Measurements from ENCODE around the gene DPH1. TPM values are rescaled to one million over a fixed set of nuclear protein-coding genes. Genes with fewer than 3 reads are reported as not detected.

The DPH1 gene
- total RNA-seq, 1 donor from 2014 or later, result 14.7 TPM

- peak; percentile 55 for FAIRE-seq
- Histone ChIP-seq H3K27me3 (ENCODE audit: control insufficient read depth, insufficient read depth, low read length) (no peaks in the 10 kb centered on the region), H3K4me3 (ENCODE audit: low read depth, low read length) (no peak overlapping the region), H3K36me3 (ENCODE audit: control insufficient read depth, insufficient read depth, low read length) (peaks cover 23% of the 10 kb centered on the region)
- TF ChIP-seq CTCF (IDR thresholded peaks at IDR 0.05; ENCODE audit: insufficient read depth, low read length, severe bottlenecking), result no peak
- DNase-seq (ENCODE audit: low read depth), result no peak
These were observed 33.6 kb downstream of the DPH1 start for GRCh38 chr17:2063261-2064146.

GRCh38 chr17:2064147-2064489, 34.2 kb downstream of the DPH1 start:
- Histone ChIP-seq H3K36me3 (ENCODE audit: control insufficient read depth, insufficient read depth, low read length) (peaks cover 23% of the 10 kb centered on the region), H3K27me3 (ENCODE audit: control insufficient read depth, insufficient read depth, low read length) (no peaks in the 10 kb centered on the region), H3K4me3 (ENCODE audit: low read depth, low read length) (no peak overlapping the region)
- FAIRE-seq (no peak), DNase-seq (ENCODE audit: low read depth) (no peak)
- no peak for TF ChIP-seq CTCF (IDR thresholded peaks at IDR 0.05; ENCODE audit: insufficient read depth, low read length, severe bottlenecking)

- DNase-seq (ENCODE audit: low read depth) (no peak), FAIRE-seq (no peak)
- Histone ChIP-seq H3K36me3 (ENCODE audit: control insufficient read depth, insufficient read depth, low read length) (peaks cover 23% of the 10 kb centered on the region), H3K27me3 (ENCODE audit: control insufficient read depth, insufficient read depth, low read length) (no peaks in the 10 kb centered on the region), H3K4me3 (ENCODE audit: low read depth, low read length) (no peak overlapping the region)
- TF ChIP-seq CTCF (IDR thresholded peaks at IDR 0.05; ENCODE audit: insufficient read depth, low read length, severe bottlenecking), result no peak
These were observed 34.6 kb downstream of the DPH1 start for GRCh38 chr17:2064520-2064971.

- Histone ChIP-seq H3K27me3 (ENCODE audit: control insufficient read depth, insufficient read depth, low read length) (no peaks in the 10 kb centered on the region), H3K4me3 (ENCODE audit: low read depth, low read length) (no peak overlapping the region), H3K36me3 (ENCODE audit: control insufficient read depth, insufficient read depth, low read length) (peaks cover 24% of the 10 kb centered on the region)
- peak; percentile 42 for DNase-seq (ENCODE audit: low read depth)
- no peak for FAIRE-seq
- TF ChIP-seq CTCF (IDR thresholded peaks at IDR 0.05; ENCODE audit: insufficient read depth, low read length, severe bottlenecking), result peak; percentile 55
These were observed 35.2 kb downstream of the DPH1 start for GRCh38 chr17:2064980-2065785.

GRCh38 chr17:2065949-2066400, 36.0 kb downstream of the DPH1 start:
- Histone ChIP-seq H3K27me3 (ENCODE audit: control insufficient read depth, insufficient read depth, low read length) (no peaks in the 10 kb centered on the region), H3K36me3 (ENCODE audit: control insufficient read depth, insufficient read depth, low read length) (peaks cover 23% of the 10 kb centered on the region), H3K4me3 (ENCODE audit: low read depth, low read length) (no peak overlapping the region)
- TF ChIP-seq CTCF (IDR thresholded peaks at IDR 0.05; ENCODE audit: insufficient read depth, low read length, severe bottlenecking), result no peak
- FAIRE-seq, result peak; percentile 96
- DNase-seq (ENCODE audit: low read depth), result no peak

Data from bronchial epithelial cell (primary cell).